HCEC 1CT (cell line): ENCODE measurements around the gene CMPK1.

ENCODE experiments used
- DNase-seq: peaks from one replicate; pipeline ENCODE4 v3.0.0-alpha.2; 2017

Gene CMPK1

GRCh38 chr1:47396671-47397196 lies 63.1 kb downstream of the CMPK1 start:
- no peak for DNase-seq

DNA sequence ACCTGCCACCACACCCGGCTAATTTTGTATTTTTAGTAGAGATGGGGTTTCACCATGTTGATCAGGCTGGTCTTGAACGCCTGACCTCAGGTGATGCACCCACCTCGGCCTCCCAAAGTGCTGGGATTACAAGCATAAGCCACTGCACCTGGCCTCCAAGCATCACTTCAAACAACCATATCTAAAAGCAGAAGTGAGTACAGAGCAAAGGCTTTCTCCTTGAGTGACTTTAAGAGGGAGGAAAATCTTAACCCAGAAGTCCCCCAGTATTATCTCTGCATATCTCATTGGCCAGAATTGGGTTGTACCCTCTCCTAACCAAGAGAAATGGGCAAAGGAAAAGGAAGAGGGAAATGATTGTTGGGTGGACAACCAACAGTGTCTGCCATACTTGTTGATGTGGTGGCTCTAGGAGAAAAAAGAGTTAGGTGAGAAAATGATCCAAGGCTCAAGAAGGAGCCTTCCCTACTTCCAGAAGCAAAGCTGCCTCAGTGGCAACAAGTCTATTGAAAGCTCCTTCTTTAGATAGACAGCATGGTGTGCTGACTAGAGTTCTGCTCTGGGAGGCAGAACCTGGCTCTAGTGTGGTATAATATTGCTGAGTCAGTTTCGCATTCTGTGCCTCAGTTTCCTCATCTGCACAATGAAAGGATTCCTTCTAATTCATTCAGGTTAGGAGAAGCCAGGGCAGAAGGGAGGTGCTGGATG lies 65.7 kb downstream of the CMPK1 start:
- DNase-seq = no peak

GRCh38 chr1:47399846-47400155 lies 66.2 kb downstream of the CMPK1 start:
- no peak for DNase-seq

DNA sequence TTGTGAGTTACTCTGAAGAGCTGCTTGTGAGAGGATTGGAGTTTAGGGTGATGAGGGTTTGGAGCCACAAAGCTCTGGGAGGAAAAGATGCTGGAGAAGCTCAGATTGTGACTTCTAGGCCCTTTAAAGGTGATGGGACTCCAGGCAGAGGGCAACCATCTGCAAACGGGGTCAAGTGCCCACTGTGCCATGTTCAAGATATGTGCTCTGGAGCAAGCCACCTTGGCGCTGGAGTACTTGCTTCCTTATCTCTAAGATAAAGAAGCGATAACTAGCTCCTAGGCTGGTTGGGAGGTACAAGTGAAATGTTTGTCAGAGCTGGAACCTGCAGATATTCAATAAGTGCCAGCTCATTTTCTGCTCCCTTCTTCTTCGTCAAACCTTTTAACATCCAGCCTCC lies 68.2 kb downstream of the CMPK1 start:
- DNase-seq = no peak

- DNase-seq = no peak
These were observed 69.0 kb downstream of the CMPK1 start for GRCh38 chr1:47402591-47402990.

- no peak for DNase-seq
These were observed 69.8 kb downstream of the CMPK1 start for GRCh38 chr1:47403321-47403910.

- no peak for DNase-seq
These were observed 72.1 kb downstream of the CMPK1 start for GRCh38 chr1:47405697-47406096.

GRCh38 chr1:47406966-47407365 lies 73.4 kb downstream of the CMPK1 start:
- DNase-seq = peak; percentile 49

GRCh38 chr1:47407481-47407880 lies 73.9 kb downstream of the CMPK1 start:
- peak; percentile 63 for DNase-seq

DNA sequence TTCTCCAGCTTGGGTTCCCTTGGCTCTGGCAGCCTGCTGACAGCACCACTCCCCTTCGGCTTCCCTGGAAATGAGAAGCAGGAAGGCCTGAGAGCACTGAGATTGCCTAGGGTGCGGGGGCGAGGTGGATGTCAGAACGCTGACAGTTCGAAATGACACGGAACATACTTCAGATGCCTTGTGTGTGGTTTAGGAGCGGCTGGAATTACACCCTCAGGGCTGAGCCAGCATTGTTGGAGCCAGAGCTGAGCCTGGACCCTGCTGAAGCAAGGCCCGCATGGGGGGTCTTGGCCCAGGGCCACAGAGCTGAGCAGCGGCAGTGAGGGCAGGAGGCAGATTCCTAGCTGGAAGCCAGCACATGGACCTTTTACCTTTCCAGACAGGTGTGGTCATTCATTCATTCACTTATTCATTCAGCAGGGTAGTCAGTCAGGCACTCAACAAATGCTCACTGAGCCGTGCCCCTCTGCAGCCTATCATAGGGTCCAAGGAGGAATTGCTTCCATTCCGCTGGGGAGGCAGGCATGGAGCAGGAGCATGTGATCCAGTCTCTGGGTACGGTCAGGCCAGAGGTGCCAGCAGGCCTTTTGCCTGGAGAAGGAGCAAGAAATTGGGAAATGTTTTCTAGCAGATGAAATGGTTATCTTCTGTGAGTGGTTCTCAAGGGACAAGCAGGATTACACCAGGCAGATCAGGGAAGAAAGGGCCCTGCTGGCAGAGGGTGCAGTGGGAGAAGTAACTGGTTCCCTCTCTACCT lies 75.9 kb downstream of the CMPK1 start:
- peak; percentile 56 for DNase-seq

DNA sequence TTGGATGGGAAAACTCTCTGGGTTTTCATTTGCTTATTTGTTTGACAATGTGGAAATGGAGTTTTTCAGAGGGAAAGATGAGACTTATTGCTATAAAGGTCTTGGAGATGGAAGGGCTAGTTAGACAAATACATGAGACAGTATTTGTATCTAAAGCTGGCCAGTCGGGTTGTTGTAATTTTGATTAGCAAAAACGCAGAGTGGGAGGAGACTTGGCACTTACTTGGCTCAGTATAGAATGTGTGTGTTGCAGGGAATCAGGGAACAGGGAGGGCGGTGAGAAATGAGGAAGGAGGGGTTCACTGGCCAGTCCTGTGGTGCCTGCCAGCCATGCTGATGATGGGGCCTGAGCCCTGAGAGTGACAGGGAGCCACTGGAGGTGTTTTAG lies 76.5 kb downstream of the CMPK1 start:
- no peak for DNase-seq

DNA sequence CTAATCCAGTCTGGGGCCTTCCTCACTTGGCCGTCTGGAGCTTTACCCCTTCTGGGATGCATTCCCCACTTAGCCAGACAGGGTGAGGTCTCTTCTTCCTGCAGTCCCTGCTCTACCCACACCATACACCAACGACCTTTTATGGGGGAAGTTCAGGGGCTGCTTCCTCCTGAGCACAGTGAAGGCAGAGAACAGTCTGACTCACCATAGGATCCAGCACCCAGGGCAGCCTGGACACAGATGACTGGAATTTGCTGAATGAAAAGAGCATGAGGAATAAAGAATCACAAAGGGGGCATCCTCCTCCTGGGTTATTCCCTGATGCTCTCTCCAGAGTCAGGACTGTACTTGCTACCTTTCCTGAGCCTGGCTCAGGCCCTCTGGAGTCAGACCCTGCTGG lies 77.8 kb downstream of the CMPK1 start:
- DNase-seq = peak; percentile 23

- no peak for DNase-seq
These were observed 78.8 kb downstream of the CMPK1 start for GRCh38 chr1:47412437-47412836.

GRCh38 chr1:47415728-47416318 lies 82.2 kb downstream of the CMPK1 start, which contains the start of gene FOXE3:
FOXE3 (plus strand) TSS chr1:47416285; CDS start chr1:47416316, 31 bp downstream.
- DNase-seq = no peak

DNA sequence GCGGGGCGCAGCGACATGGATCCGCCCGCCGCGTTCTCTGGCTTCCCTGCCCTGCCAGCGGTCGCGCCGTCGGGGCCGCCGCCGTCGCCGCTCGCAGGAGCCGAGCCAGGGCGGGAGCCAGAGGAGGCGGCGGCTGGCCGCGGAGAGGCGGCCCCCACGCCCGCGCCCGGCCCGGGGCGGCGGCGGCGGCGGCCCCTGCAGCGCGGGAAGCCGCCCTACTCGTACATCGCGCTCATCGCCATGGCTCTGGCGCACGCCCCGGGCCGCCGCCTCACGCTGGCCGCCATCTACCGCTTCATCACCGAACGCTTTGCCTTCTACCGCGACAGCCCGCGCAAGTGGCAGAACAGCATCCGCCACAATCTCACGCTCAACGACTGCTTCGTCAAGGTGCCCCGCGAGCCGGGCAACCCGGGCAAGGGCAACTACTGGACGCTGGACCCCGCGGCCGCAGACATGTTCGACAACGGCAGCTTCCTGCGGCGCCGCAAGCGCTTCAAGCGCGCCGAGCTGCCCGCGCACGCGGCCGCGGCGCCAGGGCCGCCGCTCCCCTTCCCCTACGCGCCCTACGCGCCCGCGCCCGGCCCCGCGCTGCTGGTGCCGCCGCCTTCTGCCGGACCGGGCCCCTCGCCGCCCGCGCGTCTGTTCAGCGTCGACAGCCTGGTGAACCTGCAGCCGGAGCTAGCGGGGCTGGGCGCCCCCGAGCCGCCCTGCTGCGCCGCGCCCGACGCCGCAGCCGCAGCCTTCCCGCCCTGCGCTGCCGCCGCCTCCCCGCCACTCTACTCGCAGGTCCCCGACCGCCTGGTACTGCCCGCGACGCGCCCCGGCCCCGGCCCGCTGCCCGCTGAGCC lies 83.0 kb downstream of the CMPK1 start:
- DNase-seq = no peak

GRCh38 chr1:47417170-47418044 lies 83.8 kb downstream of the CMPK1 start:
- DNase-seq = no peak

DNA sequence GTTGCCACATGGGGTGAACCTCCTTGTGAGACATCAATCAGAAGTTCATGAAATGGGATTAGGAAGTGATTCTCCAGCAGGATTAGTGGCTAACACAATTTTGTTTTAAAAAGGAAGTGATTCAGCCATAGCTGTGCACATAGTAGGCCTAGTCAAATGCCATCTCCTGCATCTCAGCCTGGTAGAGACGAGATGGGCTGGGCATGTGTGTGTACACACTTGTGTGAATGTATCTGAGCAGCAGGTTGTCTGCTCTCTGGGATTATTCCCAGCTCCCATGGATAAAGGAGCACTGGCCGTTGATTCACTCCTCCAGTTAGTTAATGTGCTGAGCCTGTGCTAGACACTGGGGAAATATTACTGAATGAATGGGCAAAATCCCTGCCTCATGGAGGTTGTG lies 84.5 kb downstream of the CMPK1 start:
- DNase-seq = no peak

DNA sequence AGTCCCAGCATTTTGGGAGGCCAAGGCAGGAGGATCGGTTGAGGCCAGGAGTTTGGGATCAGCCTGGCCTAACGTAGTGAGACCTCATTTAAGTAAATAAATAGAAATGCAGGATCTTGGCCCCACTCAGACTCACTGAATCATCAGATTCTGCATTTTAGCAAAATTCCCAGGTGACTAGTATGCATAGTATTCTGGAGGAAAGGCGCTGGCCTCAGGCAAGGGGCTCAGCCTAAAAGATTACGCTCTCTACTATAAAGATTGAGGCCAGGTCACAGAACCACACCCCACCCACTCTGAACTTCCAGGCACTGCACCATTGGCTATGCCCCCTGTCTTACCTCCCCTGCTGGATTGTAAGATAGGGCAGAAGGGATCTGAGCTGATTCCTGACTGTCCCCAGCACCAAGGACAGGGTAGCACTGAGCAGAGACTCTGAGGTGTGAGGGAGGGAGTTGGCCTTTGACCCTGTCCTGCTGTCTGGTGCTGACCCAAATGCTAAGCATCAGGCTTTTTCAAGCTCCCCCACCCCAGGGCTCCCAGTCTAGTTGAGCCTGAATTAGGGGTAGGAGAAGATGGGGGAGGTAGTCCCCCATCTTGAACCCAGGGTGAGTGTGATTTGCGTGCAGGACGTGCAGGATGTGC lies 85.2 kb downstream of the CMPK1 start:
- no peak for DNase-seq

DNA sequence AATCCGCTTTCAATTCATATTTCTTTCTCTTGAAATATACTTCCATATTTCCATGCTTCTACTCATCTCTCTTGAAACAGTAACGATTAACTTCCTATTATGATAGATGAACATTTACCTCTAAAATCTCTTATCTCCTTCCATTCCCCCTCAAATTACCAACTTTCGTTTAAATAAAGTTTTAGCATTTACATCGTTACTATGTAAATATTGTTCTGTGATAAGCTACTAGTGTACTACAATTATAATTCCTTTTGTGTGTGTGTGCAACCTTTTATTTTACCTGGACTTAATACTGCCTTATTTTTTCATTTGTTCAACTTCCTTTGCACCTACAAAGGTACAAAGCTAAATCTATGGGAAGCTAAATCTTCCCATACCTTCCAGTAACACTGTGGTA lies 87.0 kb downstream of the CMPK1 start:
- no peak for DNase-seq

DNA sequence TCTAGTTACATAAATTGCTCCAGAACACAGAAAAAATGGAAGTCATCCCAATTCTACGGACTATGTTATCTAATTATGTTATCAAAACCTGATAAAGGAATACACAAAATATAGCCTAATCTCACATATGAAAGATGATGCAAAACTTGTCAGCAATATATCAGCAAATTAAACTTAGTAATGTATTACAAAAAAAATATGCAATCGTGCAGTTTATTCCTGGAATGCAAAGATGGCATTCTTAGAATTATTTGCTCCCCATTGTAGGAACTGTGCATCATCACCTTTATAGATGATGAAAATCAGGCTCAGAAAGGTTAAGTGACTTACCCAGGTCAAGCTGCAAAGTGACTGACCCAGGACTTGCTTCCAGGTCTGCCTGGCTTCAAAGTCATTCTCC lies 90.3 kb downstream of the CMPK1 start:
- no peak for DNase-seq

- DNase-seq = peak; percentile 66
These were observed 90.9 kb downstream of the CMPK1 start for GRCh38 chr1:47424336-47424982.
